ENCODE measurements around the gene MRPS7. TPM values are rescaled to one million over a fixed set of nuclear protein-coding genes. Genes with fewer than 3 reads are reported as not detected.

Gene MRPS7
- total RNA-seq: 63.2 and 73.5 TPM in 2 replicates

- DNase-seq: peak; percentile 96
Measured at GRCh38 chr17:75261336-75262111, at the start of gene MRPS7, which contains the start of gene GGA3. Gene MRPS7, plus strand, starts transcription at chr17:75261879. Its CDS starts 22 bp downstream, at chr17:75261901. Gene GGA3, minus strand, starts transcription at chr17:75261606. Its CDS starts 19 bp downstream, at chr17:75261587.

DNA sequence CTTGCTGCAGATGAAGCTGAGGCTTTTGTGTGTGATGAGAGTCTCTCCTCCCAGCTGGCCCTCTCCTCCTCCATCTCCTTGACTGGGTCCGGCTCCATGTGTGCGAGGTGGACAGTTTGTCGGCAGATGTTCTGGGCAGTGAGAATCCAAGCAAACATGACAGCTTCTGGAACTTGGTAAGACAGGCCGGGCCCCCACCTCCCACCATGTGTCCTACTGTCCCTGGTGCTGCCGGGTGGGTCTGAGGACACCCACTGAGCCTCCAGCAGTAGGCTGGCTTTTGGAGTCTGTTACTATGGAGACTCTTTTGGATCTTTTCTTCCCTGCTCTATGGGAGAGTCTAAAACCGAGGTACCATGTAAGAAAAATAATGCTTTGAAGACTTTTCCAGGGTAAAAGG, 43.5 kb upstream of the MRPS7 start:
- no peak for DNase-seq

- DNase-seq: no peak
Measured at GRCh38 chr17:75219815-75220214, 41.9 kb upstream of the MRPS7 start.

- no peak for DNase-seq
Measured at GRCh38 chr17:75225016-75225415, 36.7 kb upstream of the MRPS7 start.

GRCh38 chr17:75227729-75228128, 34.0 kb upstream of the MRPS7 start:
- DNase-seq: no peak

- no peak for DNase-seq
Measured at GRCh38 chr17:75228305-75228704, 33.4 kb upstream of the MRPS7 start.

GRCh38 chr17:75228847-75229246, 32.8 kb upstream of the MRPS7 start:
- peak; percentile 30 for DNase-seq

DNA sequence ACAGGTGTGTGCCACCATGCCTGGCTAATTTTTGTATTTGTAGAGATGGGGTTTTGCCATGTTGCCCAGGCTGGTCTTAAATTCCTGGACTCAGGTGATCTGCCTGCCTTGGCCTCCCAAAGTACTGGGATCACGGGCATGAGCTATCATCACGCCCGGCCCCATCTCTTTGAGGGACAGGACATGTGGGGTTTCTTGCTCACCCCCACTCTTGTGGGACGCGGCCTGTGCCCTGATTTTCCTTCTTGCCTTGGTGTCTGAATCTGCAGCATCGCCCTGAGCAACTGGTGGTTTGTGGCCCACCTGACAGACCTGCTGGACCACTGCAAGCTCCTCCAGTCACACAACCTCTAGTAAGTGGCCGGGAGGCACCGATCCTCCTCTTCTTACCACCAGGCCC, 30.6 kb upstream of the MRPS7 start:
- no peak for DNase-seq

GRCh38 chr17:75231741-75232464, 29.8 kb upstream of the MRPS7 start:
- DNase-seq: no peak

DNA sequence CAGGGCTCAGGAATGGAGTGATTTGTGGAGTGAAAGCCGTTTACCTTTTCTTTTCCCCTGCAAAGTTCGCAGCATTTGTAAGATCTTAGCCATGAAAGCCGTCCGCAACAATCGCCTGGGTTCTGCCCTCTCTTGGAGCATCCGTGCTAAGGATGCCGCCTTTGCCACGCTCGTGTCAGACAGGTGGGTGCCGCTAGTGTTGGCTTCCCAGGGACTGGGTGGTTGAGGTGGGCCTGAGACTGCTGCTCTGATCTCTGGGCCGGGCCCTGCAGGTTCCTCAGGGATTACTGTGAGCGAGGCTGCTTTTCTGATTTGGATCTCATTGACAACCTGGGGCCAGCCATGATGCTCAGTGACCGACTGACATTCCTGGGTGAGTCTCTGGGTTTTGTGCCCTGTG, 28.9 kb upstream of the MRPS7 start:
- DNase-seq: no peak

- DNase-seq: no peak
Measured at GRCh38 chr17:75237100-75238014, 24.3 kb upstream of the MRPS7 start.

DNA sequence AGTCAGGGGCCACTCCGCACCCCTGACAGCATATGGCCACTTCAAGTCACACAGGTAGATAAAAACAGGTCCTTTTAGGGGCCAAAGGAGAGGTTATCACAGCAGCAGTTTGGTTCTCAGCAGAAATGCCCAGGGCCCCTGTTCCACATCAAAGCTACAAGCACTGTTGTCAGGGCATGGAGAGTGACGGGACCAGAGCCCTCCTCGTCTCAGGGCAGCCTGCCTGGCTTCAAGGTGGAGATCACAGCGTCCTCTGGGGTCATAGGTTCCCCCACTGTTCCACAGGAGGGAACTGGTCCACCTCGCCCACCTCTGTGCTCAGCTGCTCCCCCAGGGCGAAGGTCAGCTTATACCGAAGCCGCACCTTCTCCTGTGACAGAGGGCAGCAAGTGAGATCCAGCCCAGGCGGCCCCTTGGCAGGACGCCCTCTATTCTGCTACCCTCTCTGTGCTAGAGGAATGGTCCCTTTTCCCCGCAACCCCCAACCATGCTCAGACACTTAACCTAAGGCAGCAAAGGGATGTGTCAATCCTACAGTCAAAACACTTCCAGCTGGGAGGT, 23.6 kb upstream of the MRPS7 start:
- DNase-seq: no peak

GRCh38 chr17:75238684-75239191, 22.9 kb upstream of the MRPS7 start:
- peak; percentile 84 for DNase-seq

GRCh38 chr17:75239214-75239613, 22.5 kb upstream of the MRPS7 start:
- no peak for DNase-seq

GRCh38 chr17:75239778-75240393, 21.8 kb upstream of the MRPS7 start:
- DNase-seq: no peak

DNA sequence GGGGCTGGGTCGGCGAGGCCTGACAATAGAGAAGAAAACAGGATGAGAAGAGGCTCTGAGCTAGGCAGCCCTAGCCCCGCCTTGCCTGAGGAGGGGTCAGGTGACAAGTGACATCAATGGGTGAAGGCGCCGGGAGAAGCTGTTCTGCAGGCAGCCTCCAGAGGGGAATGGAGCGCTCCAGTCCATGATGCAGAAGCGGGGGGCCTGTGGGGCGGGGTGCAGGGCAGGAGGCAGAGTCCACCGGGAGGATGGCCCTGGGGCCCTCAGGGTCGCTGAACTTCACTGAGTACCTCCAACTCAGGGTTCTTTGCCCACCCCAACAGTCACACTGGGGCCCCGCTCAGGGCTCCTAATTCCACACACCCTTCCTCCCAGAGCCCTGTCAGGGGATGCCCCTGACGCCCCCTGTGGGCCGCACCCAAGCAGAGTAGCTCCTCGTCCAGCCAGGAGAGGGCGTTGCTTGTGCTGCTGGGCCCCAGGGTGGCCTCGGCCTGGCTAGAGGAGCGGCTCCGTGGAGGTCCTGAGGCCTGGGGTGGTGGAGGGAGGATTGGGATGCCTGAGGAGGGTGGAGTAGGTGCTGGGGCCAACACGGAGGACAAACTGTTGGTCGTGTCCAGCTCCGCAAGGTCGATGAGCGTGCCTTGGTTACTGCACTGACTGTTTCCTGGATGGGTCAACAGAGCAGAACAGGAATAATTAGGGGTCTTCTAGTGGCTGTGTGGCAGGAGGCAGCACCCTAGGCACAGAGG, 21.1 kb upstream of the MRPS7 start:
- DNase-seq: peak; percentile 73

DNA sequence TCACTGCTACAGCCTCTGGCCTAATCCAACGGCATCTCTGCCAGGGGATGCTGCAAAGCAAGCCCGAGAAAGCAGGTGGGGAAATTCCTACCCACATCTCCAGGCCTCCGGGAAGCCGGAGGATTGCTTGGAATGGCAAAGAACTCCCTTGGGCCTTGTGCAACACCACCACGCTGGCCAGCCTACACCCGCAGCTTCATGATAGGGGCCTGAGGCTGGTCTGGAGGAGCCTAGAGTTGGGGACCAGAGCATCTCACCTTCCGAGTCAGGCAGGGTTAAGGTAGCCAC, 20.6 kb upstream of the MRPS7 start:
- no peak for DNase-seq

GRCh38 chr17:75241502-75241901, 20.2 kb upstream of the MRPS7 start:
- DNase-seq: no peak

- DNase-seq: no peak
Measured at GRCh38 chr17:75241996-75242460, 19.7 kb upstream of the MRPS7 start.

- DNase-seq: no peak
Measured at GRCh38 chr17:75242461-75243042, 19.1 kb upstream of the MRPS7 start.
